Gastrocnemius medialis (tissue), 4 donors: Measurements from ENCODE around the gene RAD51B. TPM values are rescaled to one million over a fixed set of nuclear protein-coding genes. Genes with fewer than 3 reads are reported as not detected.

ENCODE experiments used
- ATAC-seq, 2 donors: fragments of 150-250 bp; one replicate each; pipeline ENCODE4 v1.9.1; 2016
- DNase-seq, 2 donors: peaks; one replicate each; pipeline ENCODE4 v3.0.0-alpha.2; 2019
- H3K27ac ChIP-seq, 4 donors: fragments of 200-600 bp; sonication (generic); 1 replicate in 1 of 4; 2 replicates in 3 of 4; pipeline ENCODE4 v1.5.1; 2016 to 2018; ENCODE audit warnings: mild to moderate bottlenecking in 2 of 4, moderate library complexity in 1 of 4
- H3K27me3 ChIP-seq, 3 donors: fragments of 200-600 bp; sonication (generic) in 2 of 3; 1 replicate in 1 of 3; 2 replicates in 2 of 3; pipeline versions ENCODE4 v1.5.1 to v1.6.0; 2016 to 2019; ENCODE audit warnings: mild to moderate bottlenecking in 1 of 3, moderate library complexity in 1 of 3
- H3K36me3 ChIP-seq, 2 donors: fragments of 200-600 bp; sonication (generic) in 1 of 2; one replicate each; pipeline ENCODE4 v1.5.1; 2017 to 2018
- H3K4me1 ChIP-seq, 2 donors: fragments of 200-600 bp; sonication (generic) in 1 of 2; one replicate each; pipeline ENCODE4 v1.5.1; 2016 to 2017; ENCODE audit warnings: mild to moderate bottlenecking in 2 of 2
- H3K4me3 ChIP-seq, 4 donors: fragments of 200-600 bp; sonication (generic) in 3 of 4; 1 replicate in 1 of 4; 2 replicates in 3 of 4; pipeline ENCODE4 v1.5.1; 2016 to 2019; ENCODE audit warnings: mild to moderate bottlenecking in 2 of 4
- H3K9me3 ChIP-seq, 3 donors: fragments of 200-600 bp; sonication (generic) in 2 of 3; 1 replicate in 1 of 3; 2 replicates in 2 of 3; pipeline ENCODE4 v1.5.1; 2016 to 2019
- POLR2A ChIP-seq, 2 donors: fragments of 450-650 bp; IDR thresholded peaks; one replicate each; pipeline ENCODE4 v1.6.1; 2017; ENCODE audit warnings: antibody characterized with exemption in 2 of 2, mild to moderate bottlenecking in 2 of 2, moderate library complexity in 2 of 2
- in situ Hi-C, 4 donors: fragments of 200-750 bp; cut with MboI; loops; one replicate each; pipeline versions ENCODE4 v1.15.0 to v1.8.0; 2017; ENCODE audit warnings: low sequenced_read_pairs in 4 of 4
- intact Hi-C: fragments of 100-400 bp; cut with DNase I; formaldehyde crosslinking; loops from one replicate; pipeline ENCODE4 v1.15.1; 2023; ENCODE audit warnings: low total_unique reads
- total RNA-seq, 4 donors: library from RNA; depleted of rRNA; stranded (reverse); fragments of >200 nt; gene quantifications; one replicate each; pipeline versions ENCODE4 v1.1.0 to v1.2.3, GENCODE V29; 2016
- TF ChIP-seq, protein P1 (sequence below), 5 experiments: fragments of 450-650 bp in 3 of 5; fragments of 200-600 bp in 2 of 5; sonication (generic) in 2 of 5; IDR thresholded peaks in 4 of 5; conservative IDR thresholded peaks in 1 of 5; 1 replicate in 4 of 5; 2 replicates in 1 of 5; pipeline ENCODE4 v1.5.1; 2016 to 2019; ENCODE audit warnings: antibody characterized with exemption in 5 of 5, mild to moderate bottlenecking in 3 of 5, moderate library complexity in 3 of 5

RAD51B gene
- total RNA-seq, 4 donors from 2014 or later: 1.6 to 3.3 (median 2.4) TPM

DNA sequence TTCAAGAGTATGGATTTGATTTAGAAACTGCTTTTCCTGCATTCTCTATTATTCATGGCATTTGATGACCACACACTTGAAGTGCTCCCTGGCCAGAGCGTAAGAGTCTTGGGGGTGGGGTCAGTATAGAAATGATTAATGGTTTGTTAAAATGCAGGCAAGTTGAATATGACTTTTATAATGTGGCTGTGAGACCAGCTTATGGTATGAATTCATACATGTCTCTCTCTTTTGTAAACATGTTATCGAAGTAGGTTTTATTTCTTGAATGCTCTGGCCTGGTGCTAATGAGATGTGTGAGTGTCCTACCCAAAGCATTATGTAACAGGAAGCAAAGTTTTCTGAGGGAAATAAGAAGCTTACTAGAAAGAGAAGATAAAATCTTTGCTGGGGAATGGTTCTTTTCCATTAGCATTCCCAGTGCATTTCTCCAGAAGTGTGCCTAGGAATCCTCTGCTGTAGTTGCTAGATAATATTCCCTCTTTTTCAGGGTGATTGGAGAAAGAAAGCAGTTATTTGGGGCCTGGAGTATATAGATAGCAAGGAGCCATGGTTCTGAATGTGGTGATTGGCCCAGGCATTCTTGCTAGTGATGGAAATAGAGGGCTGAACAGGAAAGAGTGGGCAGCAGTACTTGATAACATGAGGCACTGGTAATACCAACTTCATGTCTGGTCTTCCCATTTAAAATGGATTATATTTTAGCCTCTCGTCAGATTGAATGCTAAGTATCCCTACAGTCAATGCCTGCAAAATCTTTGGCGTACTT, 289.7 kb downstream of the RAD51B start:
- no peak for ATAC-seq
- in situ Hi-C loops: no loop called here
- Histone ChIP-seq H3K36me3 (no peaks in the 10 kb centered on the region), H3K27ac (no peak overlapping the region), H3K4me1 (peaks cover 0 to 5% of the 10 kb centered on the region in 2 donors), H3K9me3 (no peaks in the 10 kb centered on the region), H3K27me3 (no peaks in the 10 kb centered on the region), H3K4me3 (no peak overlapping the region)
- no peak for TF ChIP-seq POLR2A (IDR thresholded peaks at IDR 0.05)
- TF ChIP-seq, protein P1, sequence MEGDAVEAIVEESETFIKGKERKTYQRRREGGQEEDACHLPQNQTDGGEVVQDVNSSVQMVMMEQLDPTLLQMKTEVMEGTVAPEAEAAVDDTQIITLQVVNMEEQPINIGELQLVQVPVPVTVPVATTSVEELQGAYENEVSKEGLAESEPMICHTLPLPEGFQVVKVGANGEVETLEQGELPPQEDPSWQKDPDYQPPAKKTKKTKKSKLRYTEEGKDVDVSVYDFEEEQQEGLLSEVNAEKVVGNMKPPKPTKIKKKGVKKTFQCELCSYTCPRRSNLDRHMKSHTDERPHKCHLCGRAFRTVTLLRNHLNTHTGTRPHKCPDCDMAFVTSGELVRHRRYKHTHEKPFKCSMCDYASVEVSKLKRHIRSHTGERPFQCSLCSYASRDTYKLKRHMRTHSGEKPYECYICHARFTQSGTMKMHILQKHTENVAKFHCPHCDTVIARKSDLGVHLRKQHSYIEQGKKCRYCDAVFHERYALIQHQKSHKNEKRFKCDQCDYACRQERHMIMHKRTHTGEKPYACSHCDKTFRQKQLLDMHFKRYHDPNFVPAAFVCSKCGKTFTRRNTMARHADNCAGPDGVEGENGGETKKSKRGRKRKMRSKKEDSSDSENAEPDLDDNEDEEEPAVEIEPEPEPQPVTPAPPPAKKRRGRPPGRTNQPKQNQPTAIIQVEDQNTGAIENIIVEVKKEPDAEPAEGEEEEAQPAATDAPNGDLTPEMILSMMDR (IDR thresholded peaks at IDR 0.05 in 4 of 5, conservative IDR thresholded peaks at IDR 0.05 in 1 of 5): no peak
- intact Hi-C loops: no loop called here
- DNase-seq: no peak

DNA sequence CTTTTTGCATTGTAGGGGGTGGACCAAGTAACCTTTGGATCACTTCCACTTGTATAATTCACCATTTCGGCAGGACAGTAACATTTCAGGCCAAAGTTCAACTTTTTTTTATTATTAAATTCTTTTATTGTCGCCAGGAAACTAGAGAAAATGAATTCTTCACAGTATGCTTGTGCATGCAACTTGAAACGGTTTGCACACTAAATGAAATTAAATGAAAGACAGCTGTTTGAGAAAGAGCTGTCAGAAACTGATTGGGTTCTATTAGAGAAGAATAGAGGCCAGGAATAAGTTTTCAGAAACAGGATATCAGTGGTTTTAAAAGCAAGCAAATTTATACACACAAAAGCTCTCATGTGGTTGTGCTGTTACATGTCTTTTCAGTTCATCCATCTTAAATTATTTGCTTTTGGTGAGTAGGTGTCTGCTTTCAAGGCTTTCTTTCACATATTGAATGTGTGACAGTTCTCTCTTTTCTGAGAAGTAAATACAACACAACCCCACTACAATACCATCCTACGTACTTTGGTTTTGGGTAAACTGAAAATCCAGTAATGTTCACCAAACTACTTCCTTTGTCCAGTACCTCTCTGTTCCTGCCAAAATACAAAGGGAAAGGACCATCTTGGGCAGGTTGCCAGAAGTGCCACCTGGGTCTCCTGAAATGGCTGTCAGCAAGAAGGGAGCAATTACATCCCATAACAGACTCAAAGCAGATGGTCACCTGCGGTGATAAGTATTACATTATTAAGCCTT, 291.7 kb downstream of the RAD51B start:
- no peak overlapping the region for H3K4me3 ChIP-seq
- H3K27me3 ChIP-seq: no peaks in the 10 kb centered on the region
- TF ChIP-seq, protein P1 (IDR thresholded peaks at IDR 0.05 in 4 of 5, conservative IDR thresholded peaks at IDR 0.05 in 1 of 5): no peak
- TF ChIP-seq POLR2A (IDR thresholded peaks at IDR 0.05): no peak
- ATAC-seq (no peak), DNase-seq (no peak)
- H3K4me1 ChIP-seq: peaks cover 0 to 5% of the 10 kb centered on the region in 2 donors
- no peaks in the 10 kb centered on the region for H3K36me3 ChIP-seq
- intact Hi-C loops (no loop called here), in situ Hi-C loops (no loop called here)
- H3K9me3 ChIP-seq: no peaks in the 10 kb centered on the region
- H3K27ac ChIP-seq: no peak overlapping the region

DNA sequence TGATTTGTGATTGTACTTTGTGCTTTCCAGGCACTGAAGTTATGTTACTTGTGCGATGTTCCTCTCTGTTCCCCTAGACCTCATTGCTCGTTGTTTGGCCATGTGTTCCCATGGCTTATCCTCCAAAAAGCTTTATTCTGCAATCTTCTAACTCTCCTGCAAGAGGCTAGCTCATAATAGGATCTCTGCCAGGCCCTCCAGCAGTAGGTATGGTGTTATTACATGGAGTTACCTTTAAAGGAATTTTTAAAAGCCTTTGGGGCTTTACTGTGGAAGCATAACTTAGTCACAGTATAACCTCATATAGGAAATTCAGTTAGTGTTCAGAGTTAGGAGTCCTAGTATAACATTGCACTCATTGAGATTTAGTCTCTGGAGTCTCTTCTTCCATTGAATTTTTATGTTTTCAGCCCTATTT, 292.3 kb downstream of the RAD51B start:
- intact Hi-C loops (no loop called here), in situ Hi-C loops (no loop called here)
- H3K4me3 ChIP-seq: no peak overlapping the region

DNA sequence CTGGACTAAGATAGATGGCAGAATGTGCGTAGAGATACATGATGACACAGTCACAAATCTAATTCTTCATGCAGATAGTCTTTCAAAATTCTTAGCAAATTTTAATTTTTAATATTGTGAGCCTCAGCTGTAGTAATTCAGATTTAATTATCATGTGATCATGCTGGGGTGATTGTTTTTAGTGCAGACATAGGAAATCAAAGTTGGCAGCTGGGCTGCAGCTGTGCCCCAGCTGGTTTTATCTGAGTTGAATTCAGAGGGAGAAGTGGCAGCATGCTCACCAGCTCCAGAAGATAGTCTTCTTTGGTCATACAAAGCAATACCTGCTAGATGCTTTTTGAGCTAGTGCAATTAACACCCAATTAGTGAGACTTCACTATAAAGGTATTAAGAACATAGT, 292.9 kb downstream of the RAD51B start:
- TF ChIP-seq, protein P1 (IDR thresholded peaks at IDR 0.05 in 4 of 5, conservative IDR thresholded peaks at IDR 0.05 in 1 of 5): no peak
- no peak for TF ChIP-seq POLR2A (IDR thresholded peaks at IDR 0.05)
- no peaks in the 10 kb centered on the region for H3K36me3 ChIP-seq
- peaks cover 2 to 5% of the 10 kb centered on the region in 2 donors for H3K4me1 ChIP-seq
- no peak overlapping the region for H3K27ac ChIP-seq
- no peak for DNase-seq
- no peak for ATAC-seq
- in situ Hi-C loops (no loop called here), intact Hi-C loops (no loop called here)
- H3K9me3 ChIP-seq: no peaks in the 10 kb centered on the region
- H3K27me3 ChIP-seq: no peaks in the 10 kb centered on the region
- no peak overlapping the region for H3K4me3 ChIP-seq

More for the DNA sequence above, 292.3 kb downstream of the RAD51B start:
- no peak for ATAC-seq
- no peaks in the 10 kb centered on the region for H3K36me3 ChIP-seq
- TF ChIP-seq, protein P1 (IDR thresholded peaks at IDR 0.05 in 4 of 5, conservative IDR thresholded peaks at IDR 0.05 in 1 of 5): no peak
- no peak for TF ChIP-seq POLR2A (IDR thresholded peaks at IDR 0.05)
- H3K27me3 ChIP-seq: no peaks in the 10 kb centered on the region
- no peak overlapping the region for H3K27ac ChIP-seq
- DNase-seq: no peak
- peaks cover 0 to 5% of the 10 kb centered on the region in 2 donors for H3K4me1 ChIP-seq
- H3K9me3 ChIP-seq: no peaks in the 10 kb centered on the region
